GM18909 (cell line): ENCODE measurements around the gene RHEX.

ENCODE experiments used
- ATAC-seq: cut with Tn5 transposase; IDR thresholded peaks from one replicate; pipeline ENCODE4 v1.9.1; 2021; ENCODE audit warnings: mild to moderate bottlenecking; ENCODE audit not compliant: unreplicated experiment, poor library complexity

The RHEX gene

GRCh38 chr1:206082831-206083695 is 30.1 kb downstream of the RHEX start:
- ATAC-seq = no peak

- no peak for ATAC-seq
These were observed 30.8 kb downstream of the RHEX start for GRCh38 chr1:206083750-206084149.

DNA sequence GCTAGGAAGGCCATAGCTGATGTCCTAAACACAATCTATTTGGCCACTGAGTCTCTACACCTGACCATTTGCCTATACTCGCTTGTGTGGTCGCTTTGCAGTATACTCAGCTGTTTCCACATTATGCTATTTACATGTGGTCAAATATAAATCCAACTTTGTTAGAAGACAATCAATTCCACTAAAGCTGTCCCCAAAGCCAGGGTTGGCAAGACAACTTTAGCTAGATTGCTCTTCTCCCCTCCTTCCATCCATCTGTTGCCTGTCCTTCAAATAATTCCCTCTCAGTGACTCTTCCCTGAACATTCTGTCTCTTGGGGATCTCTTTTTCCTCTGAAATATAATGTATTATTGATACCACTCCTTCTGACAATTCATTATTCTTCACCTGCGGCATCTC is 34.1 kb downstream of the RHEX start:
- no peak for ATAC-seq

DNA sequence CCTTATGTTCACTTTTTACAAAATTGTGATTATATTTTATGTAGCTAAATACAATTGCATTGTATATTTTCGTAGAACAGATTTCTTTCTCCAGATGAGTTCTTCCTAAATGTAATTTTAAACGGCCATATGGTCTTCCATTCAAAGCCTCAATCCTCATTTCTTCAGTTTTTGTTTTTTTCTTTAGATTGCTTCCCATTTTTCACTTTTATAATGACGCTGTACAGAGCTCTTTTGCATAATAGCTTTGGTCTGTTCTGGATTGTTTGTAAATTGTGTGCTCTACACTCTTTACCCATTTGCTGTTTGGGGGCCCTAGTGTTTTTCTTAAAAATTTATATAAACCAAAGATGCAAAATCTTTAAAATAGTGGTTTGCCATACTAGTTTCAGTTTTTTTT is 36.4 kb downstream of the RHEX start:
- ATAC-seq = no peak

DNA sequence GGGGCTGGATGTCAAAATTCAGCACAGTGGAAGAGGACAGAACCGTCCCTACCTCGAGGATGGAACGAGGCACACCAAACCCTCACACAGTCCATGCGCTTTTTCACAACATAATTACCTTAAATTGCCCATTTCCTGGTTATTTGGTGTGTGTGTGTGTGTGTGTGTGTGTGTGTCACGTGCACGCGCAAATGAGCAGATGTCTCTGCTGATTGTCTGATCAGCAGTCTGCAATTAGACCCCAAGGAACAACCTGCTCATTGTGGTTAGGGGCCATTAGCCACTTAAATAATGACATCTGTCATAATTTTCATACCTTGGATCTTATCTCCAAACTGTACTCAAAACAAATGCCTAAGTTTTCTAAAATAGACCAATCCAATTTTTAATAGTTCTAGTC is 41.1 kb downstream of the RHEX start:
- ATAC-seq = no peak

- ATAC-seq = no peak
These were observed 44.4 kb downstream of the RHEX start for GRCh38 chr1:206097381-206097780.

DNA sequence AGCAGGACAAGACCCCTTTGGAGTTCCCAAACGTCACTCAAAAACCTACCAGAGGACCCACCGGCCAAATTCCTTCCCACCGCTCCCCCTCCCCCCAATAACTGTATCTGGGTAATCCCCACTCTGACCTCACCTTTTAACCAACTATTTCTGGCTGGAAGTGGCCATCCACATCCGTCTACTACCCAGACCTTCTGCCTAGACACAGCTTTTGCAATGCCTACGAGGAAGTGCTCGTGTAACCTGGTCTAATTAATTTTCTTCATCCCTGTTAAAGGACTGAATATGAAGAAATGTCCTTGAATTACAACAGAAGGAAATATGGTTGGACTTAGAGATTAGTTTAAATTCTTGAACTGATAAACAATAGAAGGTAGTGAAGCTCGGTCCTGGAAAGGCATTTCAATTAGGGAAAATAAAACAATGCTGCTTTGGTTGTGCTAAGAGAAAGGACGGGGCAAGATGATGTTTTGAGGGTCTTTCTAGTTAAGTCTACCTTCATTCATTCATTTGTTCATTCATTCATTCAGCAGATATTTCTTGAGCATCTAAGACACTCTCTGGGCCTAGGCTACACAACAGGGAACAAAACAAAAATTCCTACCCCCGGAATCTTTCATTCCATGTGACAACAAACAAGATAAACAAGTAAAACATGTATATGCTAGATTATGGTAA is 45.4 kb downstream of the RHEX start:
- ATAC-seq = no peak

GRCh38 chr1:206100226-206100815 is 47.3 kb downstream of the RHEX start:
- no peak for ATAC-seq

GRCh38 chr1:206101351-206102045 is 48.5 kb downstream of the RHEX start:
- ATAC-seq = no peak

GRCh38 chr1:206102292-206102936 is 49.4 kb downstream of the RHEX start:
- no peak for ATAC-seq

- ATAC-seq = no peak
These were observed 51.0 kb downstream of the RHEX start for GRCh38 chr1:206103979-206104378.

DNA sequence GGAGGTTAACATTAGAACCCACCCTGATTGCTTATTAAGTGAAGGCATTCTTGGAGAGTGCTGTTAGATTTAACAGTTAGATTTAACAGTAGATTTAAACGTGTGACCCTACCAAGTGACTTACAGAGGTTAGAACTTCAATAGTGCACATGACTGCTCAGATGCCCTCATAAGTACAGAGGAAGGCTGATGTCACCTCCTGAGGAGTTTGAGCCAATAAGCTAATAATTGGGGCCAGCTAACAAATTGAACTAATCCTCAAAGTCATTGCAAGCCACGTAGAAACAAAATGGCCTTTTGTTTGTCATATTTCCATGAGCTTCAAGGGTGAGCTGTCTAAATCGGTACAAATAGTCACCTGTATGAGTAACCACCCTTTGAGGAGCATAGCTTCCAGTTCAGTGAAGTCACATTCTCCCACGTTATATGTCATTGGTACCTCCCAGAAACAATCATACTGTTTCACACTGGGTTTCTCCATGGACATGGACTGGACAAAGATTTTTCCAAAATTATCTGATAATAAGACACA is 52.6 kb downstream of the RHEX start:
- ATAC-seq = no peak

DNA sequence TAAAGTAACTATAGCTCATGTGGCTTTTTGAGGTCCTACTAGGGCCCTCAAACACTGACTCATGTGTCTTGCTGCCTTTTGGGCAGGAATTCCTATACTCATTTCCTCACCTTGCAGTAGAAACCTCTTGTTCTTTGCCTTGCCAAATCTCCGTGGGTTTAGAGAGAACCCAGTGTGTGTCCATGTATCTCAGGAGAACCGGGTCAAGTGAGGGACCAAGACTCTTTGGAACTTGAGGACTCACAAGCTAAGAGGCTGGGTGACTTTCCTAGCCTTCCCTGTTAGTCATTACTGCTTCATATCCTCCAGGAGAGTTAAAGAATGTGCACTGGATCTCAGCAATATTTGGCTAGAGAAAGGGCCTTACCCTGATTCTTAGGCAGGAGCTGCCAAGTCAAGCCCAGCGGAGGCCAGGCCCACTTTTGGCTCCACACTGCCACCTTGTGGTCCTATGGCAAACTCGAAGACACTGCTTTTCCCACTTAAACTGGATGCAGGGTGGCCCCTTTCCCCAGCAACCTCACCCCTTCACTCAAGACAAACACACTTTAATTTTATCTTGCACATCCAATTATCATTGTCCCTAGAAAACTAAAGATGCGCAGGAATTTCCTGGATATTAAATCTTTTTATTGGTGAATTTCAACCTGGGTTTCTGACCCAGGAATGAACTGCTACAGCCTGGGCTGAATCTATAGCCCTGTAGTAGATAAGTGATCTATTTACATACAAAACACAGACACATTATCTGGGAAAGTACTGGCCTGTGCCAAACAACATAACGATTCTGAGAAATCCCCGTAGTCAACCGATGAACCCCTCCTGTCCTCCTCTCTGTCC is 53.6 kb downstream of the RHEX start:
- ATAC-seq = no peak

- no peak for ATAC-seq
These were observed 54.2 kb downstream of the RHEX start for GRCh38 chr1:206107168-206107544.

- ATAC-seq = no peak
These were observed 55.7 kb downstream of the RHEX start for GRCh38 chr1:206108635-206109034.

- no peak for ATAC-seq
These were observed 56.7 kb downstream of the RHEX start for GRCh38 chr1:206109718-206110117.

- ATAC-seq = no peak
These were observed 57.2 kb downstream of the RHEX start for GRCh38 chr1:206110161-206110560.

- ATAC-seq = no peak
These were observed 57.8 kb downstream of the RHEX start for GRCh38 chr1:206110820-206111219.

GRCh38 chr1:206111271-206111927 is 58.4 kb downstream of the RHEX start:
- no peak for ATAC-seq
